ENCODE measurements around the gene CRELD2.

The CRELD2 gene

GRCh38 chr22:49959782-49960158 lies 41.3 kb downstream of the CRELD2 start (continued):
- TF ChIP-seq, protein P1, sequence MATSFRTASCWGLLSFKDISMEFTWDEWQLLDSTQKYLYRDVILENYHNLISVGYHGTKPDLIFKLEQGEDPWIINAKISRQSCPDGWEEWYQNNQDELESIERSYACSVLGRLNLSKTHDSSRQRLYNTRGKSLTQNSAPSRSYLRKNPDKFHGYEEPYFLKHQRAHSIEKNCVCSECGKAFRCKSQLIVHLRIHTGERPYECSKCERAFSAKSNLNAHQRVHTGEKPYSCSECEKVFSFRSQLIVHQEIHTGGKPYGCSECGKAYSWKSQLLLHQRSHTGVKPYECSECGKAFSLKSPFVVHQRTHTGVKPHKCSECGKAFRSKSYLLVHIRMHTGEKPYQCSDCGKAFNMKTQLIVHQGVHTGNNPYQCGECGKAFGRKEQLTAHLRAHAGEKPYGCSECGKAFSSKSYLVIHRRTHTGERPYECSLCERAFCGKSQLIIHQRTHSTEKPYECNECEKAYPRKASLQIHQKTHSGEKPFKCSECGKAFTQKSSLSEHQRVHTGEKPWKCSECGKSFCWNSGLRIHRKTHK (tag by site-specific recombination; IDR thresholded peaks at IDR 0.05), result no peak
- TF ChIP-seq ZSCAN16 (tag by site-specific recombination; IDR thresholded peaks at IDR 0.05) (no peak), ZNF747 (tag by site-specific recombination; IDR thresholded peaks at IDR 0.05) (no peak), HOXC10 (CRISPR knock-in tag; IDR thresholded peaks at IDR 0.05) (no peak), ZNF48 (tag by site-specific recombination; IDR thresholded peaks at IDR 0.05) (no peak), ZBTB10 (tag by site-specific recombination; IDR thresholded peaks at IDR 0.05) (no peak), ZFP69B (tag by site-specific recombination; IDR thresholded peaks at IDR 0.05) (no peak), ZNF677 (tag by site-specific recombination; IDR thresholded peaks at IDR 0.05) (no peak), ZNF580 (tag by site-specific recombination; IDR thresholded peaks at IDR 0.05) (no peak), ZSCAN4 (tag by site-specific recombination; IDR thresholded peaks at IDR 0.05) (no peak), ZNF221 (tag by site-specific recombination; IDR thresholded peaks at IDR 0.05; ENCODE audit: borderline replicate concordance) (no peak), SCRT1 (tag by site-specific recombination; IDR thresholded peaks at IDR 0.05; ENCODE audit: borderline replicate concordance) (no peak), ZNF366 (tag by site-specific recombination; conservative IDR thresholded peaks at IDR 0.05) (no peak), ZSCAN5A (tag by site-specific recombination; IDR thresholded peaks at IDR 0.05) (peak; percentile 83; the same call in 1 of the 2 replicates), ZNF776 (tag by site-specific recombination; IDR thresholded peaks at IDR 0.05; ENCODE audit: borderline replicate concordance) (no peak), MYNN (tag by site-specific recombination; IDR thresholded peaks at IDR 0.05; ENCODE audit: borderline replicate concordance) (no peak), IKZF3 (tag by site-specific recombination; IDR thresholded peaks at IDR 0.05) (no peak), ZNF624 (tag by site-specific recombination; IDR thresholded peaks at IDR 0.05) (no peak), ZNF660 (tag by site-specific recombination; IDR thresholded peaks at IDR 0.05) (no peak)
- TF ChIP-seq, protein P2, sequence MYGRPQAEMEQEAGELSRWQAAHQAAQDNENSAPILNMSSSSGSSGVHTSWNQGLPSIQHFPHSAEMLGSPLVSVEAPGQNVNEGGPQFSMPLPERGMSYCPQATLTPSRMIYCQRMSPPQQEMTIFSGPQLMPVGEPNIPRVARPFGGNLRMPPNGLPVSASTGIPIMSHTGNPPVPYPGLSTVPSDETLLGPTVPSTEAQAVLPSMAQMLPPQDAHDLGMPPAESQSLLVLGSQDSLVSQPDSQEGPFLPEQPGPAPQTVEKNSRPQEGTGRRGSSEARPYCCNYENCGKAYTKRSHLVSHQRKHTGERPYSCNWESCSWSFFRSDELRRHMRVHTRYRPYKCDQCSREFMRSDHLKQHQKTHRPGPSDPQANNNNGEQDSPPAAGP (tag by site-specific recombination; IDR thresholded peaks at IDR 0.05), result no peak; the same call in 1 of the 2 replicates
- TF ChIP-seq, protein P3, sequence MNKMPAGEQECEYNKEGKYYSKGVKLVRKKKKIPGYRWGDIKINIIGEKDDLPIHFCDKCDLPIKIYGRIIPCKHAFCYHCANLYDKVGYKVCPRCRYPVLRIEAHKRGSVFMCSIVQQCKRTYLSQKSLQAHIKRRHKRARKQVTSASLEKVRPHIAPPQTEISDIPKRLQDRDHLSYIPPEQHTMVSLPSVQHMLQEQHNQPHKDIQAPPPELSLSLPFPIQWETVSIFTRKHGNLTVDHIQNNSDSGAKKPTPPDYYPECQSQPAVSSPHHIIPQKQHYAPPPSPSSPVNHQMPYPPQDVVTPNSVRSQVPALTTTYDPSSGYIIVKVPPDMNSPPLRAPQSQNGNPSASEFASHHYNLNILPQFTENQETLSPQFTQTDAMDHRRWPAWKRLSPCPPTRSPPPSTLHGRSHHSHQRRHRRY (tag by site-specific recombination; IDR thresholded peaks at IDR 0.05), result no peak
- TF ChIP-seq, protein P4, sequence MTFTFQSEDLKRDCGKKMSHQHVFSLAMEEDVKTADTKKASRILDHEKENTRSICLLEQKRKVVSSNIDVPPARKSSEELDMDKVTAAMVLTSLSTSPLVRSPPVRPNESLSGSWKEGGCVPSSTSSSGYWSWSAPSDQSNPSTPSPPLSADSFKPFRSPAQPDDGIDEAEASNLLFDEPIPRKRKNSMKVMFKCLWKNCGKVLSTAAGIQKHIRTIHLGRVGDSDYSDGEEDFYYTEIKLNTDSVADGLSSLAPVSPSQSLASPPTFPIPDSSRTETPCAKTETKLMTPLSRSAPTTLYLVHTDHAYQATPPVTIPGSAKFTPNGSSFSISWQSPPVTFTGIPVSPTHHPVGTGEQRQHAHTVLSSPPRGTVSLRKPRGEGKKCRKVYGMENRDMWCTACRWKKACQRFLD (tag by site-specific recombination; IDR thresholded peaks at IDR 0.05), result no peak
- TF ChIP-seq, protein P5, sequence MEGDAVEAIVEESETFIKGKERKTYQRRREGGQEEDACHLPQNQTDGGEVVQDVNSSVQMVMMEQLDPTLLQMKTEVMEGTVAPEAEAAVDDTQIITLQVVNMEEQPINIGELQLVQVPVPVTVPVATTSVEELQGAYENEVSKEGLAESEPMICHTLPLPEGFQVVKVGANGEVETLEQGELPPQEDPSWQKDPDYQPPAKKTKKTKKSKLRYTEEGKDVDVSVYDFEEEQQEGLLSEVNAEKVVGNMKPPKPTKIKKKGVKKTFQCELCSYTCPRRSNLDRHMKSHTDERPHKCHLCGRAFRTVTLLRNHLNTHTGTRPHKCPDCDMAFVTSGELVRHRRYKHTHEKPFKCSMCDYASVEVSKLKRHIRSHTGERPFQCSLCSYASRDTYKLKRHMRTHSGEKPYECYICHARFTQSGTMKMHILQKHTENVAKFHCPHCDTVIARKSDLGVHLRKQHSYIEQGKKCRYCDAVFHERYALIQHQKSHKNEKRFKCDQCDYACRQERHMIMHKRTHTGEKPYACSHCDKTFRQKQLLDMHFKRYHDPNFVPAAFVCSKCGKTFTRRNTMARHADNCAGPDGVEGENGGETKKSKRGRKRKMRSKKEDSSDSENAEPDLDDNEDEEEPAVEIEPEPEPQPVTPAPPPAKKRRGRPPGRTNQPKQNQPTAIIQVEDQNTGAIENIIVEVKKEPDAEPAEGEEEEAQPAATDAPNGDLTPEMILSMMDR (tag by site-specific recombination; IDR thresholded peaks at IDR 0.05), result peak; percentile 50; the same call in 1 of the 2 replicates
- TF ChIP-seq, protein P6, sequence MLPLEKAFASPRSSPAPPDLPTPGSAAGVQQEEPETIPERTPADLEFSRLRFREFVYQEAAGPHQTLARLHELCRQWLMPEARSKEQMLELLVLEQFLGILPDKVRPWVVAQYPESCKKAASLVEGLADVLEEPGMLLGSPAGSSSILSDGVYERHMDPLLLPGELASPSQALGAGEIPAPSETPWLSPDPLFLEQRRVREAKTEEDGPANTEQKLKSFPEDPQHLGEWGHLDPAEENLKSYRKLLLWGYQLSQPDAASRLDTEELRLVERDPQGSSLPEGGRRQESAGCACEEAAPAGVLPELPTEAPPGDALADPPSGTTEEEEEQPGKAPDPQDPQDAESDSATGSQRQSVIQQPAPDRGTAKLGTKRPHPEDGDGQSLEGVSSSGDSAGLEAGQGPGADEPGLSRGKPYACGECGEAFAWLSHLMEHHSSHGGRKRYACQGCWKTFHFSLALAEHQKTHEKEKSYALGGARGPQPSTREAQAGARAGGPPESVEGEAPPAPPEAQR (tag by site-specific recombination; IDR thresholded peaks at IDR 0.05), result no peak; the same call in 1 of the 2 replicates
- TF ChIP-seq, protein P7, sequence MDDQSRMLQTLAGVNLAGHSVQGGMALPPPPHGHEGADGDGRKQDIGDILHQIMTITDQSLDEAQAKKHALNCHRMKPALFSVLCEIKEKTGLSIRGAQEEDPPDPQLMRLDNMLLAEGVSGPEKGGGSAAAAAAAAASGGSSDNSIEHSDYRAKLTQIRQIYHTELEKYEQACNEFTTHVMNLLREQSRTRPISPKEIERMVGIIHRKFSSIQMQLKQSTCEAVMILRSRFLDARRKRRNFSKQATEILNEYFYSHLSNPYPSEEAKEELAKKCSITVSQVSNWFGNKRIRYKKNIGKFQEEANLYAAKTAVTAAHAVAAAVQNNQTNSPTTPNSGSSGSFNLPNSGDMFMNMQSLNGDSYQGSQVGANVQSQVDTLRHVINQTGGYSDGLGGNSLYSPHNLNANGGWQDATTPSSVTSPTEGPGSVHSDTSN (CRISPR knock-in tag; IDR thresholded peaks at IDR 0.05), result no peak

All from HEK293 (cell line).